Measurements from ENCODE around the gene SOX5.
"Not testable (repeated sequence)": the region's sequence is repeated elsewhere in the genome, so short reads cannot be mapped to it uniquely, and the experiment has no call there.

SOX5 gene

DNA sequence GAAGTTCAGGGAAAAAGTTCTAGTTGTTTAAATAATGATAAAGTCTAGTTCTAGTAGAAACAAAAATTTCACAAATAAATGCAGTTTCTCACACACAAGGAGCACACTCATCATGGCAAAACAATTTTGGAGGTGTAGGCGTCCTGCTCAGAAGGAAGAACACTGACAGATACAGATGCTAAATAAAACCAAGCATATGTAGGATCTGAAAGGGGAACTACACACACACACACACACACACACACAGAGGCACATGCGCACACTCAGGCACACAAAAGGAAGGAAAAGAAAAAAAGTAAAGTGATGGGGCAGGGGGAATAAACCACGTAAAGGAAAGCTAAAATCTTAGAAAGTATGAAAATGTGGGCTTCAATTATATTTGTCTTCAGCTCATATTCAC lies 117.7 kb downstream of the SOX5 start:
- no peak for DNase-seq (ENCODE audit: low spot score)

GRCh38 chr12:23830210-23830609 lies 119.3 kb downstream of the SOX5 start:
- no peak for DNase-seq (ENCODE audit: low spot score)

GRCh38 chr12:23827353-23827752 lies 122.1 kb downstream of the SOX5 start:
- DNase-seq (ENCODE audit: low spot score), result no peak

DNA sequence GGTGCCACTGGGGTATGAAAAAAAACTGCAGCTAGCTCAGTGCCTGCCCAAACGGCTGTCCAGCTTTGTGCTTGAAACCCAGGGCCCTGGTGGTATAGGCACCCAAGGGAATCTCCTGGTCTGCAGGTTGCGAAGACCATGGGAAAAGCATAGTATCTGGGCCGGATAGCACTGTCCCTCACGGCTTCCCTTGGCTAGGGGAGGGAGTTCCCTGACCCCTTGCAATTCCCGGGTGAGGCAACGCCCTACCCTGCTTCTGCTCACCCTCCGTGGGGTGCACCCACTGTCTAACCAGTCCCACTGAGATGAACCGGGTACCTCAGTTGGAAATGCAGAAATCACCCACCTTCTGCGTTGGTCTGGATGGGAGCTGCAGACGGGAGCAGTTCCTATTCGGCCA lies 124.3 kb downstream of the SOX5 start:
- DNase-seq (ENCODE audit: low spot score), result not testable (repeated sequence)

- DNase-seq (ENCODE audit: low spot score), result no peak
Measured at GRCh38 chr12:23824358-23824757, 125.1 kb downstream of the SOX5 start.

GRCh38 chr12:23822883-23823282 lies 126.6 kb downstream of the SOX5 start:
- not testable (repeated sequence) for DNase-seq (ENCODE audit: low spot score)

- no peak for DNase-seq (ENCODE audit: low spot score)
Measured at GRCh38 chr12:23817345-23817744, 132.1 kb downstream of the SOX5 start.

DNA sequence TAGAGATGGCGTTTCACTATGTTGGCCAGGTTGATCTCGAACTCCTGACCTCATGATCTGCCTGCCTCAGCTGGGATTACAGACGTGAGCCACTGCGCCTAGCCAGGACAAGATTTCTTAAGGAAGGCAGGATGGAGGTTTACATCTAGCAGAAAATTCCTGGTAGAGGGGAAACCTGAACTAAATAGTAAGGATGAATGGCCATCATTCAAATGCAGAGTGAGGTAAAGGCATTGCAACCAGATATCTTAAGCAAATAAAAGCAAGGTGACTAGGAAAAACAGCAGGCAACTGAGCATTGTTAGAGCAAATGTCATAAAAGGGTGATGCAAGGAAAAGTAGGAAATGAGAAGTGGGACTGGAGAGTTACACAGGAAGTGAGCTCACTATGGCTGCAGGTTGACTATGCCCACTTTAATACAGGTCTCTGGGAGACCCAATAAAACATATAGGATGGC lies 133.0 kb downstream of the SOX5 start:
- no peak for DNase-seq (ENCODE audit: low spot score)

DNA sequence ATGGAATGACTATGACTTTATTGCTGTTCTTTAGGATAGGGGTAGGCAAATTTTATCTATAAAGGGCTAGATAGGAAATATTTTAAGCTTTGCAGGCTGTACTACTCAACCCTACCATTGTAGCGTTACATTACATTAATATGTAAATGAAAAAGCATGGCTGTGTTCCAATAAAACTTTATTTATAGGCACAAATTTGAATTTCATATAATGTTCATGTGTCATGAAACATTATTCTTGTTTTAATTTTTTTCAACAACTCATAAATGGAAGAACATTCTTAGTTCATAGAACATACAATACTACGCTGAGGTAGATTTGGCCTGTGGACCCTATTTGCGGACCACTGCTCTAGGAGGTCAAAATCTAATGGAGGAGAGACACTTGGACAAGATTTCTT lies 133.7 kb downstream of the SOX5 start:
- DNase-seq (ENCODE audit: low spot score), result no peak

- DNase-seq (ENCODE audit: low spot score), result no peak
Measured at GRCh38 chr12:23813206-23813605, 136.3 kb downstream of the SOX5 start.

DNA sequence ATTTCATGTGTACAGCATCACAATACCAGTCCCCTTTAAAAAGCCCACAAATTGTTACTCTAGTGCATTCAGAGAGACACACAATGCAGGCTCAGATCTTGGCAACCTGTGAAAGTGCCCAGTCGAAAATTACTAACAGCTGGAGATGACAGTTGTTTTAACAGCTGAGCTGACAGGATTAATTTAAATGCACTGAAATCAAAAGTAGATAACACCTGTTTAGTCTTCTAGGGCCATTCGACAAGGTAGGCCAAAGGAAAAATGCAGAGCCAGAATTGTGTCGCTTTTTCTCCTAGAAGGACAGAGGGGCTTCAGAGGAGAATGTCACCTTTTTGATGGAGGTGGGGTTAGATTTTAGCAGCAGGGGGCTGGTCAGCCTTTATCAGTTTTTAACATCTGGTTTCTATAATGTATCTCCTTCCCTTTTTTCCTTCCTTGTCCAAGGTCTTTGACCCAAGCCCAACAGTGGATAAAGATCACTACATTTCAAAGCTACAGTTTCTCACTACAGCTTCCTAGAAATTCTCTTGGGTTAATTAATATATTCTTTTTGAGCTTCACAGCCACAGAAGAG lies 139.1 kb downstream of the SOX5 start:
- DNase-seq (ENCODE audit: low spot score), result no peak

- DNase-seq (ENCODE audit: low spot score), result no peak
Measured at GRCh38 chr12:23803540-23803939, 145.9 kb downstream of the SOX5 start.

DNA sequence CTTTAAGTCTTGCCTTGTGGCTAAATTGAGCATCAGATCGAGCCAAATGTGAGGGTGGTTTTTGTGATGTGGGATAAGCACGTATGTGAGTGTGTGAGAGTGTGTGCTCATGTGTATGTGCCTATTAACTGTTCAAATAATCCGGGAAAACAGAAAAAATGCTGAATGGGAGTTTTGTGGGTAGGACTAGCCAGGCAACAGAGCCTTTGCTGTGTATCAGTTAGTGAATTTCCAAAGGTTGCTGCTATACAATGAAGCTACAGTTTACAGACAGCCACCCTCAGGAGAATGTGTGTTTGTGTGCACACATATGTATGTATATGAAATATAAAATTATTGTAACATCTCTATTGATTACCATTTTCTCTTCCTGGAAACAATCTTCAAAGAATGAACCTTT lies 154.0 kb downstream of the SOX5 start:
- no peak for DNase-seq (ENCODE audit: low spot score)

DNA sequence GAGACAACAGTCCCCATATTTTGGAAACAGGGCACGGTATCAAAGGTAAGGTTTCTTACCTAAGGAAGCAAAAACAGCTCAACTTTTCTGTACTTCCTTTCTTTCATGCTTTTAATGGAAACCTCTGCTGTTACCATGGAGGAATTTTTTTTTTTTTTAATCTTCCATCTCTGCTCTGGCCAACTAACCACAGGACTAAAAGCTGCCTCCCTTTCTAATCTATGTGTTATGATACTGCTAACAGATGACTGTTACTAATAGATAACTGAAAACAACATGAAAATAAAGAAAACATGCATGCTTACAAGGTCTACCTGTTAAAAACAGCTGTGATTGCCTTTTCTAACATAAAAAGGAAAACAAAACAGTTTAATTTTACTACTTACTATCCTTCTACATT lies 168.4 kb downstream of the SOX5 start:
- no peak for DNase-seq (ENCODE audit: low spot score)

DNA sequence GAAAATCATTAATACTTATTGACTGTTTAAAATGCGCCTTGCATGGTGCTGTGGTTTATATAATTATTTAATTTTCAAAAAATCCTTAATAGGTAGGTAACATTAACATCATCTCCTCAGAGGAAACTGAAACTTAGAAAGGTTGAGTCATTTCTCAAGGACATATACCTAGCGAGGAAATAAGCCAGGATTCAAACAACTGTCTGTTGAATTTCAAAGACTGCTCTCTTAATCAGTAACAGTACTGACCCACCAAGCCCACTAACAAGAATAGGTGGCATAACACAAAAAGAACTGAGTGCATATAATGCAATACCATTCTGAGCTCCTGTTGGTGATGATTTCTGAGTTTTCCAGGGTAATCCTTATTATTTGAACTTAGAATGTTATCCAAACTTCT lies 174.3 kb downstream of the SOX5 start:
- no peak for DNase-seq (ENCODE audit: low spot score)

DNA sequence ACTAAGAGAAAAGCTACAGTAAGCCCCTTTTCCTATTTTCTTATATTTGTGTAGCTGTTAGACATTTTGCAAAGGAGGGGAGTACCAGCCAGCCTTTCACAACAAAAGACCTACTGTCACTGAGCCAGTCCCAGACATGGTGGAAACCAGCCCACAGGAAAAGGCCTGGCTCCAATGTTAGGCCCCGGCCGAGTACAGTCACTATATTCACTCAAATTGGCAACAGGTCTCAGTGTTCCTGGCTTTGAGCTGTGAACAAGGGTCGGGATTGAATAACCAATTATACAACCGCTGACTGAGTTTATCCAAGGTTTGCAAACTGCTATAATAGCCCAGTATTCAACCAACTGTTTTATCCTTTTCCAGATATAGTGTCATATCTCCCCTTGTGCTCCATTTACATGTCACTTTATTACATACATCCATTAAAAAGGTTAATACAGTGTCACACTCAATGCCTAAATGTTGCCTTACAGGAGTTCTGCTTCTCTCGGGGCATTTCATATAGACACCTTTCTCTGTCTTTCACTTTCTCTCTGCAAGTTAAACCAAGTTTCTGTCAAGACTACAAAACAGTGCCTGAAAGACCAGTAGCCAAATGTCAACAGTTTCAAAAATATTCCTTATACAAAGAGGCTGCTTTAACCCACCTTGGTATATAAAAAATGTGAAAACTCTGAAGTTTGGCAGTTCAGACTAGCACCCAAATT lies 178.1 kb downstream of the SOX5 start:
- no peak for DNase-seq (ENCODE audit: low spot score)

- DNase-seq (ENCODE audit: low spot score), result no peak
Measured at GRCh38 chr12:23770202-23770938, 179.1 kb downstream of the SOX5 start.

GRCh38 chr12:23767834-23768233 lies 181.6 kb downstream of the SOX5 start:
- DNase-seq (ENCODE audit: low spot score), result no peak

GRCh38 chr12:23763724-23764123 lies 185.7 kb downstream of the SOX5 start:
- DNase-seq (ENCODE audit: low spot score), result no peak

DNA sequence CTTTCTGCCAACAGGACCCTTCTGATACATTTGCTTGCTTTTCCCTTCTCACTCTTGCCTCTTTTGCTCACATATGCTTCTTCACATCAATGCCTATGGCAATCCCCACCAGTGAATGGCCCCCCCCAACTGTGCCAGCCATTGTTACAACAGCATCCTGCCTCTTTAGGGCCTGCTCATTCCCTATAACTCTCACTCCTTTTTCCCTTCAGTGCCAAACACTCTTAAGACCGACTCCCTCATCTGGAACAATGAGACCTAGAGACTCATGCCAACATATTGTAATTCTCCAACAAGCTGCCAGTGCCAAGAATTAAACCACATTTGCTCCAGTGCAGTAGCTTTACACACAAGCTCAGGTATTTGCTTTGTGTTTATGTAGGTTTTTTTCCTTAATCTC lies 189.0 kb downstream of the SOX5 start:
- no peak for DNase-seq (ENCODE audit: low spot score)

- no peak for DNase-seq (ENCODE audit: low spot score)
Measured at GRCh38 chr12:23758608-23759007, 190.9 kb downstream of the SOX5 start.

GRCh38 chr12:23757541-23757962 lies 191.9 kb downstream of the SOX5 start:
- no peak for DNase-seq (ENCODE audit: low spot score)

DNA sequence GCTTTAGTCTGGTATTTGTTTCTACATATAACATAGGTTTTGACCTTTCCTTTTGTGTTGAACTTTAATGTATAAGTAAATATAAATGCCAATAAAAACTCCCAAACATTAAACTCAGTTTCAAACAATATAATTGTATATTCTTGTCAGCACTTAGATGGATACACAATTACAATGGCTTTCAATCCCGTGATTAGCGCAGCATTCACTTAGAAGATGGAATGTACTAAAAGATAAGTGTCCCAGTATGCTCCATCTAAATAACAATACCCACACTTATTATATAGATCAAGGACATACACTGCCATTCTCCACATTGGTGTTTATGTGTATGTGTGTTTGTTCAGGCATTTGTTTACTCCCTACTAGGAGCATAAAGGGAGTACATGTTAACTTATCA lies 193.1 kb downstream of the SOX5 start:
- no peak for DNase-seq (ENCODE audit: low spot score)

All from hematopoietic multipotent progenitor cell treated with erythropoietin and hydrocortisone succinate and interleukin-3 and kit ligand, for 17 days (in vitro differentiated cells).